IMR-90 (cell line): ENCODE measurements around the gene TTF2.

Experiments
- CEBPB ChIP-seq: IDR thresholded peaks from 2 replicates; pipeline ENCODE4 v1.6.1; 2012; ENCODE audit warnings: low read depth, low read length, improper control_type of control experiment
- POLR2A ChIP-seq: IDR thresholded peaks from 2 replicates; pipeline ENCODE4 v1.6.1; 2012; ENCODE audit warnings: mild to moderate bottlenecking, low read depth, low read length

DNA sequence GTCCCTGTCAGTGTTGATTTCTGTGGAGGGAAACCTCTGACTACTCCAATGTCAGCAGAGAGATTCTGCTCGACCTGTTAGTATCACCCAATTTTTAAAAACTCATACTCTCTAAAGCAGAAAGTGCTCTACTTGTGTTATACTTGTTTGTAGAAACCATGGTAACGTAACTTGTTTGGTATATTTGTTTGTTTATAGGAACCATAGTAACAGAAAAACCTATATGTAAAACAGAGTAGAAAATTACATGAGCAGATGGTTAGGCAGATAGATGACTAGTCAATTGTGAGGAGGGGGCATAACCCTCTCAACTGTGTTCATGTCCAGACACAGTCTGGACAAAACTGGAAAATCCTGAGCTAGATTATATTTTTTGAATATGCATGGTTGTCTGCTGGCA, 54.8 kb downstream of the TTF2 start:
- TF ChIP-seq POLR2A (no peak), CEBPB (no peak)
